ENCODE data around the gene STARD9. TPM values are rescaled to one million over a fixed set of nuclear protein-coding genes. Genes with fewer than 3 reads are reported as not detected.

STARD9 gene
- total and polyA plus RNA-seq, 8 donors = 1.4 to 45.7 (median 11.8) TPM

DNA sequence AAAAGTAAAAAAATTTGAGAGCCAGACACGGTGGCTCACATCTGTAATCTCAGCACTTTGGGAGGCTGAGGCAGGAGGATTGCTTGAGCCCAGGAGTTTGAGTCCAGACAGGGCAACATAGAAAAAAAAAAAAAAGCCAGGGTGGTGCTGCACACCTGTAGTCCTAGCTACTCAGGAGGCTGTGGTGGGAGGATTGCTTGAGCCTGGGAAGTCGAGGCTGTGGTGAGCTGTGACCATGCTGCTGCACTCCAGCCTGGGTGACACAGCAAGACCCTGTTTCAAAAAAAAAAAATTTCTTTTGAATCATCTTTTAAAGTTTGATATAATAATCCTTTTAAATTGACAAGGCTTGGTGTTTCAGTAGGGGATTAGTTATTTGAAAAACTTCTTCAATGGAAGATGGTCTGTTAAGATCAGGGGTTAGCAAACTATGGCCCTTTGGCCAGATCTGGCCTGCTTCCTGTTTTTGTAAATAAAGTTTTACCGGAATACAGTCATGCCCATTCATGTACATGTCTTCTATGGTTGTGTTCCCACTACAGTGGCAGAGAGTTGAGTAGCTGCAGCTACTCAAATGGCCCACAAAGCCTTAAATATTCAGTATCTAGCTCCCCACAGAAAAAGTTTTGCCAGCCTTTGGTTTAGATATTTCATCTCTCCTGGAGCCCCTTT lies 132.6 kb downstream of the STARD9 start:
- Histone ChIP-seq H3K9me3 (no peaks in the 10 kb centered on the region), H3K4me1 (peaks cover 0 to 12% (median 5%) of the 10 kb centered on the region in 4 donors), H3K27ac (no peak overlapping the region), H3K36me3 (peaks cover 0 to 18% (median 3%) of the 10 kb centered on the region in 4 donors), H3K4me3 (no peak overlapping the region), H3K27me3 (no peaks in the 10 kb centered on the region)
- intact Hi-C loops (cut with DNase I; ENCODE audit: low total_unique reads) = no loop called here
- no peak for TF ChIP-seq EP300 (IDR thresholded peaks at IDR 0.05)
- TF ChIP-seq POLR2A (IDR thresholded peaks at IDR 0.05) = no peak
- TF ChIP-seq POLR2AphosphoS5 (IDR thresholded peaks at IDR 0.05) = no peak
- no peak for TF ChIP-seq CTCF (IDR thresholded peaks at IDR 0.05)
- 65 to 80% (median 71%) methylated on average over 3 of the region's 3 CpGs for WGBS, 5 donors
- DNase-seq = no peak

DNA sequence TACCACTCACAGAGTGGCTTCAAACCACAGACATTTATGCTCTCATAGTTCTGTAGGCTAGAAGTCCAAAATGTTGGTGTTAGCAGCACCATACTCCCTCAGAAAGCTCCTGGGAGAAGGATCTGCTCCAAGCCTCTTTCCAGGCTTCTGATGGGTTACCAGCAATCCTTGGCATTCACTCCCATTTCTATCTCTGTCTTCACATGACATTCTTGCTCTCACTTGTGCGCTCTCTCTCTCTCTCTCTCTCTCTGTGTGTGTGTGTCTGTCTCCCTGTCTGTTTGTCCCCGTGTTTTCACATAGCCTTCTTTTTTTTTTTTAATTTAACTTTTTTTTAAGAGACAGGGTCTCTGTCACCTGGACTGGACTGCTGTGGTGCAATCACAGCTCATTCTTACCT lies 135.3 kb downstream of the STARD9 start:
- peaks cover 0 to 14% (median 1%) of the 10 kb centered on the region in 4 donors for H3K36me3 ChIP-seq
- TF ChIP-seq POLR2AphosphoS5 (IDR thresholded peaks at IDR 0.05) (no peak), CTCF (IDR thresholded peaks at IDR 0.05) (no peak), EP300 (IDR thresholded peaks at IDR 0.05) (no peak), POLR2A (IDR thresholded peaks at IDR 0.05) (no peak)
- no peaks in the 10 kb centered on the region for H3K9me3 ChIP-seq
- intact Hi-C loops (cut with DNase I; ENCODE audit: low total_unique reads) = no loop called here
- H3K4me3 ChIP-seq = no peak overlapping the region
- WGBS, 5 donors = 71 to 92% (median 87%) methylated on average over 2 of the region's 2 CpGs
- no peak overlapping the region for H3K27ac ChIP-seq
- H3K27me3 ChIP-seq = no peaks in the 10 kb centered on the region
- H3K4me1 ChIP-seq = peaks cover 0 to 12% (median 5%) of the 10 kb centered on the region in 4 donors
- no peak for DNase-seq

DNA sequence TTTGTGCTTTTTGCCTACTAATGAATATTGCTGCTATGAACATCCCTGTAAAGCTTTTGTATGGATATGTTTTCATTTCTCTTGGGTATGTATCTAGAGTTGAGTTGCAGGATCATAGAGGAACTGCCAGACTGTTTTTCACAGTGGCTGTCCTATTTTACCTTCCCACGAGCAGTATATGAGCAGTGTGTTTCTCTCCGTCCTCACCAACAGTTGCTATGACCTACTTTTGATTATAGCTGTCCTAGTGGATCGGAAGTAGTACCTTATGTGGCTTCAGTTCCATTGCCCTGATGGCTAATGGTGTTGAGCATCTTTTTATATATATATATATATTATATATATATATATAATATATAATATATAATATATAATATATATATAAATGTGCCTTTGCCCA lies 136.3 kb downstream of the STARD9 start:
- no peak for TF ChIP-seq CTCF (IDR thresholded peaks at IDR 0.05)
- no peak for TF ChIP-seq EP300 (IDR thresholded peaks at IDR 0.05)
- TF ChIP-seq POLR2A (IDR thresholded peaks at IDR 0.05) = no peak
- TF ChIP-seq POLR2AphosphoS5 (IDR thresholded peaks at IDR 0.05) = no peak
- H3K4me3 ChIP-seq = no peak overlapping the region
- H3K27me3 ChIP-seq = no peaks in the 10 kb centered on the region
- H3K9me3 ChIP-seq = no peaks in the 10 kb centered on the region
- intact Hi-C loops (cut with DNase I; ENCODE audit: low total_unique reads) = no loop called here
- peaks cover 0 to 22% (median under 1%) of the 10 kb centered on the region in 4 donors for H3K36me3 ChIP-seq
- WGBS, 5 donors = 85 to 97% (median 91%) methylated on average over 3 of the region's 3 CpGs
- no peak for DNase-seq
- H3K27ac ChIP-seq = no peak overlapping the region
- H3K4me1 ChIP-seq = peaks cover 0 to 9% (median 4%) of the 10 kb centered on the region in 4 donors

- Histone ChIP-seq H3K36me3 (peaks cover 0 to 30% (median 9%) of the 10 kb centered on the region in 4 donors), H3K4me3 (no peak overlapping the region), H3K27ac (no peak overlapping the region), H3K9me3 (no peaks in the 10 kb centered on the region), H3K4me1 (peaks cover 0 to 2% (median under 1%) of the 10 kb centered on the region in 4 donors), H3K27me3 (no peaks in the 10 kb centered on the region)
- intact Hi-C loops (cut with DNase I; ENCODE audit: low total_unique reads) = no loop called here
- DNase-seq = peak in 1 of 2 donors; percentile 5
- 91 to 99% (median 94%) methylated on average over 4 of the region's 4 CpGs for WGBS, 5 donors
- no peak for TF ChIP-seq EP300 (IDR thresholded peaks at IDR 0.05)
- no peak for TF ChIP-seq CTCF (IDR thresholded peaks at IDR 0.05)
- no peak for TF ChIP-seq POLR2AphosphoS5 (IDR thresholded peaks at IDR 0.05)
- TF ChIP-seq POLR2A (IDR thresholded peaks at IDR 0.05) = no peak
Observed at GRCh38 chr15:42712584-42712983, 137.2 kb downstream of the STARD9 start.
